Measurements from ENCODE around the gene ATP1B2.

- TF ChIP-seq CTCF (IDR thresholded peaks at IDR 0.05; ENCODE audit: borderline replicate concordance, extremely low read depth, low read length, poor library complexity, severe bottlenecking) (no peak), EZH2 (IDR thresholded peaks at IDR 0.05; ENCODE audit: borderline replicate concordance, low read depth, low read length, severe bottlenecking) (no peak)
These were observed 17.8 kb downstream of the ATP1B2 start for GRCh38 chr17:7668482-7668881.
